H9 (cell line): ENCODE measurements around the gene KCTD5. TPM values are rescaled to one million over a fixed set of nuclear protein-coding genes. Genes with fewer than 3 reads are reported as not detected.

Experiments used
- DNase-seq: peaks from one replicate; pipeline ENCODE4 v3.0.0-alpha.2; 2017
- H2AFZ ChIP-seq: one replicate; pipeline ENCODE4 v1.6.1; 2013; ENCODE audit warnings: mild to moderate bottlenecking, low read length, control low read depth, moderate library complexity
- H2AK5ac ChIP-seq: 2 replicates; pipeline ENCODE4 v1.6.1; 2013; ENCODE audit warnings: low read length, control low read depth, mixed read lengths; ENCODE audit not compliant: insufficient read length
- H2BK120ac ChIP-seq: one replicate; pipeline ENCODE4 v1.6.1; 2013; ENCODE audit warnings: low read depth, mild to moderate bottlenecking, low read length, control low read depth, inconsistent platforms; ENCODE audit not compliant: poor library complexity, severe bottlenecking
- H2BK12ac ChIP-seq: 2 replicates; pipeline ENCODE4 v1.6.1; 2013; ENCODE audit warnings: low read length, control low read depth, mixed read lengths, low read depth; ENCODE audit not compliant: insufficient read length
- H2BK15ac ChIP-seq: 2 replicates; pipeline ENCODE4 v1.6.1; 2013; ENCODE audit warnings: low read depth, low read length, control low read depth
- H2BK20ac ChIP-seq: one replicate; pipeline ENCODE4 v1.6.1; 2013; ENCODE audit warnings: low read depth, mild to moderate bottlenecking, low read length, control low read depth, inconsistent platforms; ENCODE audit not compliant: poor library complexity, severe bottlenecking
- H2BK5ac ChIP-seq: 2 replicates; pipeline ENCODE4 v1.6.1; 2013; ENCODE audit warnings: low read length, control low read depth, mixed read lengths; ENCODE audit not compliant: insufficient read length
- H3K14ac ChIP-seq: 2 replicates; pipeline ENCODE4 v1.6.1; 2013; ENCODE audit warnings: low read length, control low read depth; ENCODE audit not compliant: insufficient read depth
- H3K18ac ChIP-seq: 2 replicates; pipeline ENCODE4 v1.6.1; 2013; ENCODE audit warnings: low read depth, mild to moderate bottlenecking, mixed read lengths, low read length, control low read depth; ENCODE audit not compliant: insufficient read length
- H3K23ac ChIP-seq: 2 replicates; pipeline ENCODE4 v1.6.1; 2013; ENCODE audit warnings: low read length, control low read depth, mixed read lengths, low read depth; ENCODE audit not compliant: insufficient read length
- H3K23me2 ChIP-seq: 2 replicates; pipeline ENCODE4 v1.6.1; 2013; ENCODE audit warnings: low read depth, mild to moderate bottlenecking, mixed read lengths, low read length, control low read depth; ENCODE audit not compliant: insufficient read length, poor library complexity, severe bottlenecking
- H3K27ac ChIP-seq: 2 replicates; pipeline ENCODE4 v1.5.1; 2013; ENCODE audit warnings: low read length, control low read depth, mixed read lengths, low read depth; ENCODE audit not compliant: insufficient read length
- H3K27me3 ChIP-seq: 2 replicates; pipeline ENCODE4 v1.6.1; 2013; ENCODE audit warnings: low read length, control low read depth, inconsistent platforms; ENCODE audit not compliant: insufficient read depth
- H3K4ac ChIP-seq: 2 replicates; pipeline ENCODE4 v1.6.1; 2013; ENCODE audit warnings: low read depth, mild to moderate bottlenecking, control low read depth, inconsistent platforms, low read length, moderate library complexity
- H3K4me1 ChIP-seq: 2 replicates; pipeline ENCODE4 v1.6.1; 2013; ENCODE audit warnings: low read length, control low read depth, inconsistent platforms; ENCODE audit not compliant: insufficient read depth
- H3K4me2 ChIP-seq: 2 replicates; pipeline ENCODE4 v1.6.1; 2013; ENCODE audit warnings: low read length, control low read depth, mixed read lengths; ENCODE audit not compliant: insufficient read length, insufficient read depth
- H3K56ac ChIP-seq: 2 replicates; pipeline ENCODE4 v1.6.1; 2013; ENCODE audit warnings: low read depth, mild to moderate bottlenecking, mixed read lengths, low read length, control low read depth; ENCODE audit not compliant: insufficient read length
- H3K79me1 ChIP-seq: 2 replicates; pipeline ENCODE4 v1.6.1; 2013; ENCODE audit warnings: low read depth, mild to moderate bottlenecking, moderate library complexity, low read length, control low read depth, inconsistent platforms; ENCODE audit not compliant: insufficient read depth, poor library complexity, severe bottlenecking
- H3K79me2 ChIP-seq: 2 replicates; pipeline ENCODE4 v1.6.1; 2013; ENCODE audit warnings: low read length, control low read depth, inconsistent platforms; ENCODE audit not compliant: insufficient read depth
- H3K9ac ChIP-seq: 2 replicates; pipeline ENCODE4 v1.6.1; 2013; ENCODE audit warnings: low read length, control low read depth, mixed read lengths; ENCODE audit not compliant: insufficient read length; ENCODE audit errors: extremely low read depth
- H3K9me3 ChIP-seq: one replicate; pipeline ENCODE4 v1.6.1; 2013; ENCODE audit warnings: low read depth, low read length, inconsistent platforms; ENCODE audit not compliant: control insufficient read depth
- H3T11ph ChIP-seq: one replicate; pipeline ENCODE4 v1.6.1; 2013; ENCODE audit warnings: mild to moderate bottlenecking, low read length, control low read depth, inconsistent platforms
- H4K20me1 ChIP-seq: one replicate; pipeline ENCODE4 v1.6.1; 2013; ENCODE audit not compliant: control insufficient read depth, insufficient read length, insufficient read depth
- H4K5ac ChIP-seq: 2 replicates; pipeline ENCODE4 v1.6.1; 2013; ENCODE audit warnings: low read depth, mild to moderate bottlenecking, mixed read lengths, low read length, control low read depth; ENCODE audit not compliant: insufficient read length
- H4K8ac ChIP-seq: replicated peaks from 2 replicates; pipeline ENCODE4 v1.6.1; 2013; ENCODE audit warnings: low read length, control low read depth, mixed read lengths, low read depth; ENCODE audit not compliant: insufficient read length
- H4K91ac ChIP-seq: 2 replicates; pipeline ENCODE4 v1.6.1; 2013; ENCODE audit warnings: low read depth, mild to moderate bottlenecking, moderate library complexity, mixed read lengths, low read length, control low read depth; ENCODE audit not compliant: insufficient read length
- H3K27ac Mint-ChIP-seq, 3 experiments: 2 replicates in 2 of 3; 3 replicates in 1 of 3; pipeline ENCODE4 v1.8.0; 2020 to 2021; ENCODE audit warnings: mixed read lengths in 3 of 3, mild to moderate bottlenecking in 1 of 3, moderate library complexity in 1 of 3
- H3K27me3 Mint-ChIP-seq: 2 replicates; pipeline ENCODE4 v1.8.0; 2021; ENCODE audit warnings: low read depth, mild to moderate bottlenecking, moderate library complexity, mixed read lengths
- H3K36me3 Mint-ChIP-seq, 3 experiments: 2 replicates in 2 of 3; 3 replicates in 1 of 3; pipeline ENCODE4 v1.8.0; 2020 to 2021; ENCODE audit warnings: low read depth in 3 of 3, mixed read lengths in 3 of 3; ENCODE audit not compliant: insufficient read depth in 1 of 3
- H3K4me1 Mint-ChIP-seq, 2 experiments: 2 replicates each; pipeline ENCODE4 v1.8.0; 2020; ENCODE audit warnings: mixed read lengths in 2 of 2
- H3K4me3 Mint-ChIP-seq, 2 experiments: 2 replicates in 1 of 2; 3 replicates in 1 of 2; pipeline ENCODE4 v1.8.0; 2020 to 2021; ENCODE audit warnings: mild to moderate bottlenecking in 2 of 2, mixed read lengths in 2 of 2, moderate library complexity in 1 of 2
- H3K9me3 Mint-ChIP-seq, 2 experiments: 2 replicates in 1 of 2; 3 replicates in 1 of 2; pipeline ENCODE4 v1.8.0; 2020; ENCODE audit warnings: mild to moderate bottlenecking in 2 of 2, mixed read lengths in 2 of 2, moderate library complexity in 1 of 2
- WGBS: extraction: QIAGEN DNeasy Blood & Tissue Kit; methylation state at CpG from one replicate; pipeline ENCODE4 v1.1.7; 2013; ENCODE audit warnings: missing lambda C conversion rate, low lambda C conversion rate, mixed read lengths; ENCODE audit not compliant: insufficient read length; ENCODE audit errors: extremely low coverage; 5-methylcytosine and 5-hydroxymethylcytosine counted together
- total RNA-seq: library from RNA; stranded (reverse); gene quantifications from 2 replicates; pipeline ENCODE4 v1.2.1, GENCODE V29; 2021
- TF ChIP-seq, protein P1 (sequence below): fragments of 200-600 bp; sonication (generic); conservative IDR thresholded peaks from 3 replicates; pipeline ENCODE4 v1.8.0; 2021; ENCODE audit warnings: antibody characterized with exemption, mild to moderate bottlenecking

KCTD5 gene
- total RNA-seq, 1 experiment from 2014 or later: 39.9 TPM

DNA sequence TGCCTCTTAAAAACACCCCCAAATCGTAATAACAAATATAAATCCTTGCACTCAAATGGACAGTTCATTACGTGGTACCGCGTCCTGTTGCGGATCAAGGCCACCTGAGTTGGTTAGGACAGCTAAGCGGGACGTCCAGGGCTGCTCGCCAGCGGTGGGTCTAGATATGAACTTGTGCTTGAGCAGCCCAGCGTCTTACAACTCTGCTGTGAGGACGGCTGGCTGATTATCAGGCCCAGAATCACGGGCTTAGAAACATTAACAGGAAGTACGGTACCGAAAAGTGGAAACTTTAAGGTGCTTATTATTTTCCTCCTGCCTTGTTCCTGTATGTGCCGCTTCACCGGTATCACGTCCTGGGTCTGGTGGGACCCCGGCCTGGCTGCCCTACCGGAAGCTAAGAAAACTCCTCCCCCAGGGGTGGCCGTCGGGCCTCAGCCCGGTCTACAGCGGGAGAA, 69.3 kb downstream of the KCTD5 start:
- WGBS: no CpG with 5 or more reads among the region's 23 CpGs
- H2AFZ ChIP-seq: no peak overlapping the region

More for the DNA sequence above, 69.3 kb downstream of the KCTD5 start:
- H3K14ac ChIP-seq: peak overlapping the region; percentile 97; the same call in 1 of the 2 replicates
- peak overlapping the region; percentile 69 for H3K56ac ChIP-seq
- peak overlapping the region; percentile 94 for H3K18ac ChIP-seq
- H3K23me2 ChIP-seq: peaks cover 8% of the 10 kb centered on the region
- H2BK120ac ChIP-seq: no peak overlapping the region
- Mint-ChIP-seq H3K27ac (peak overlapping the region; percentile 99 to 100 (median 99)), H3K9me3 (peaks cover 0 to 3% of the 10 kb centered on the region in 2 experiments; a peak in 2 of 5 replicates), H3K4me1 (peaks cover 35 to 41% of the 10 kb centered on the region in 2 experiments), H3K27me3 (peaks cover 2% of the 10 kb centered on the region; the same call in 1 of the 2 replicates), H3K36me3 (peaks cover 38 to 45% (median 45%) of the 10 kb centered on the region in 3 experiments), H3K4me3 (peak overlapping the region; percentile 90 to 94)
- no peak overlapping the region for H3K23ac ChIP-seq
- H2BK5ac ChIP-seq: no peak overlapping the region
- no peaks in the 10 kb centered on the region for H3K27me3 ChIP-seq
- H3K4ac ChIP-seq: no peak overlapping the region; the same call in 1 of the 2 replicates
- peaks cover 34% of the 10 kb centered on the region for H3K79me2 ChIP-seq
- H2BK12ac ChIP-seq: no peak overlapping the region
- peak overlapping the region; percentile 96 for H3K9ac ChIP-seq
- no peaks in the 10 kb centered on the region for H3K9me3 ChIP-seq
- peak overlapping the region; percentile 6 for H4K91ac ChIP-seq
- peaks cover 2% of the 10 kb centered on the region for H3K79me1 ChIP-seq
- peak overlapping the region; percentile 52 for H2AK5ac ChIP-seq
- peak overlapping the region; percentile 93 for H4K5ac ChIP-seq
- peaks cover 3% of the 10 kb centered on the region; the same call in 1 of the 2 replicates for H3K4me1 ChIP-seq
- H2BK15ac ChIP-seq: no peak overlapping the region
- peak overlapping the region; percentile 86 for H4K8ac ChIP-seq
- TF ChIP-seq, protein P1, sequence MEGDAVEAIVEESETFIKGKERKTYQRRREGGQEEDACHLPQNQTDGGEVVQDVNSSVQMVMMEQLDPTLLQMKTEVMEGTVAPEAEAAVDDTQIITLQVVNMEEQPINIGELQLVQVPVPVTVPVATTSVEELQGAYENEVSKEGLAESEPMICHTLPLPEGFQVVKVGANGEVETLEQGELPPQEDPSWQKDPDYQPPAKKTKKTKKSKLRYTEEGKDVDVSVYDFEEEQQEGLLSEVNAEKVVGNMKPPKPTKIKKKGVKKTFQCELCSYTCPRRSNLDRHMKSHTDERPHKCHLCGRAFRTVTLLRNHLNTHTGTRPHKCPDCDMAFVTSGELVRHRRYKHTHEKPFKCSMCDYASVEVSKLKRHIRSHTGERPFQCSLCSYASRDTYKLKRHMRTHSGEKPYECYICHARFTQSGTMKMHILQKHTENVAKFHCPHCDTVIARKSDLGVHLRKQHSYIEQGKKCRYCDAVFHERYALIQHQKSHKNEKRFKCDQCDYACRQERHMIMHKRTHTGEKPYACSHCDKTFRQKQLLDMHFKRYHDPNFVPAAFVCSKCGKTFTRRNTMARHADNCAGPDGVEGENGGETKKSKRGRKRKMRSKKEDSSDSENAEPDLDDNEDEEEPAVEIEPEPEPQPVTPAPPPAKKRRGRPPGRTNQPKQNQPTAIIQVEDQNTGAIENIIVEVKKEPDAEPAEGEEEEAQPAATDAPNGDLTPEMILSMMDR: no peak
- H2BK20ac ChIP-seq: no peak overlapping the region
- no peaks in the 10 kb centered on the region for H4K20me1 ChIP-seq
- peak; percentile 90 for DNase-seq
- H3K4me2 ChIP-seq: peak overlapping the region; percentile 96
- H3K27ac ChIP-seq: peak overlapping the region; percentile 93
- H3T11ph ChIP-seq: no peak overlapping the region
